Endothelial cell of umbilical vein (primary cell): ENCODE measurements around the gene GPSM1. TPM values are rescaled to one million over a fixed set of nuclear protein-coding genes. Genes with fewer than 3 reads are reported as not detected.

ENCODE experiments used
- BruUV-seq: library from RNA; stranded (reverse); fragments of 400-500 nt; replicated peaks from 2 replicates; lab custom pipeline; 2021; lab: Mats Ljungman, UMichigan
- CTCF ChIA-PET: fragments of 300-600, 350-600 bp; sonication (Branson Sonifier 250); formaldehyde crosslinking; loops from one replicate; lab custom pipeline; 2021; ENCODE audit warnings: antibody characterized with exemption, inconsistent platforms; lab: Charles Lee
- POLR2A ChIA-PET: fragments of 300-600, 350-600 bp; sonication (Branson Sonifier 250); formaldehyde crosslinking; loops from one replicate; lab custom pipeline; 2021; ENCODE audit warnings: antibody characterized with exemption, inconsistent platforms; lab: Charles Lee
- DNase-seq: peaks from one replicate; pipeline ENCODE4 v3.0.0-alpha.2; 2011; ENCODE audit warnings: low read depth, low spot score
- FAIRE-seq: peaks from 2 replicates; lab custom pipeline; 2011; peaks lifted over from hg19 to GRCh38; lab: Jason Lieb, UNC
- H2AFZ ChIP-seq: 2 replicates; pipeline ENCODE4 v1.6.0; 2012; ENCODE audit warnings: low read depth, low read length, control low read depth, inconsistent platforms
- H3K27ac ChIP-seq: 2 replicates; pipeline ENCODE4 v1.5.1; 2011; ENCODE audit warnings: low read depth, mild to moderate bottlenecking, control low read depth, low read length, moderate library complexity; ENCODE audit not compliant: insufficient read depth
- H3K27me3 ChIP-seq, 2 experiments: 2 replicates each; pipeline versions ENCODE4 v1.6.0 to v1.6.1; 2011; ENCODE audit warnings: low read length in 2 of 2, mixed read lengths in 1 of 2; ENCODE audit not compliant: control insufficient read depth in 2 of 2, insufficient read depth in 2 of 2
- H3K36me3 ChIP-seq, 2 experiments: 2 replicates in 1 of 2; 3 replicates in 1 of 2; pipeline ENCODE4 v1.5.1; 2011; ENCODE audit warnings: low read length in 2 of 2, mild to moderate bottlenecking in 1 of 2, moderate library complexity in 1 of 2; ENCODE audit not compliant: control insufficient read depth in 2 of 2, insufficient read depth in 2 of 2; ENCODE audit errors: extremely low read depth in 1 of 2
- H3K4me1 ChIP-seq: 3 replicates; pipeline ENCODE4 v1.5.1; 2011; ENCODE audit warnings: mild to moderate bottlenecking, low read length; ENCODE audit not compliant: control insufficient read depth, insufficient read depth; ENCODE audit errors: extremely low read depth
- H3K4me2 ChIP-seq: 2 replicates; pipeline ENCODE4 v1.6.1; 2011; ENCODE audit warnings: low read length, control low read depth, mixed read lengths; ENCODE audit not compliant: insufficient read depth
- H3K4me3 ChIP-seq, 3 experiments: fragments of 200-600 bp in 1 of 3; sonication (generic), shearing (Covaris generic) in 1 of 3; replicated peaks in 1 of 3; 2 replicates each; pipeline ENCODE4 v1.5.1; 2011 to 2016; ENCODE audit warnings: control low read depth in 3 of 3, low read length in 3 of 3, mild to moderate bottlenecking in 2 of 3, inconsistent platforms in 1 of 3, low read depth in 1 of 3, moderate library complexity in 1 of 3; ENCODE audit not compliant: insufficient read depth in 1 of 3
- H3K79me2 ChIP-seq: 2 replicates; pipeline ENCODE4 v1.6.0; 2012; ENCODE audit warnings: low read length, inconsistent platforms; ENCODE audit not compliant: control insufficient read depth, insufficient read depth
- H3K9ac ChIP-seq: replicated peaks from 2 replicates; pipeline ENCODE3; 2011; ENCODE audit warnings: low read length, control low read depth; ENCODE audit not compliant: insufficient read depth; ENCODE audit errors: extremely low read depth
- H3K9me1 ChIP-seq: replicated peaks from 3 replicates; pipeline ENCODE4 v1.6.0; 2011; ENCODE audit warnings: mild to moderate bottlenecking, low read length; ENCODE audit not compliant: control insufficient read depth, insufficient read depth; ENCODE audit errors: extremely low read depth
- H3K9me3 ChIP-seq: replicated peaks from 2 replicates; pipeline ENCODE4 v1.5.1; 2012; ENCODE audit warnings: low read length, inconsistent platforms; ENCODE audit not compliant: control insufficient read depth, insufficient read depth
- H4K20me1 ChIP-seq: replicated peaks from 2 replicates; pipeline ENCODE3; 2011; ENCODE audit warnings: mild to moderate bottlenecking, low read length; ENCODE audit not compliant: control insufficient read depth, insufficient read depth; ENCODE audit errors: extremely low read depth
- CTCF ChIP-seq, 2 donors: IDR thresholded peaks; 1 replicate in 1 of 2; 2 replicates in 1 of 2; pipeline ENCODE4 v1.5.1; 2011; ENCODE audit warnings: low read length in 2 of 2, mild to moderate bottlenecking in 2 of 2, moderate library complexity in 2 of 2, control low read depth in 1 of 2, inconsistent platforms in 1 of 2, low read depth in 1 of 2; ENCODE audit not compliant: insufficient read depth in 1 of 2; ENCODE audit errors: extremely low read depth in 1 of 2
- EZH2 ChIP-seq: IDR thresholded peaks from 2 replicates; pipeline ENCODE4 v1.6.1; 2012; ENCODE audit warnings: borderline replicate concordance, low read depth, mild to moderate bottlenecking, moderate library complexity, low read length, inconsistent platforms; ENCODE audit not compliant: severe bottlenecking
- FOS ChIP-seq: IDR thresholded peaks from 2 replicates; pipeline ENCODE4 v1.6.1; 2011; ENCODE audit warnings: mild to moderate bottlenecking, low read length, moderate library complexity, borderline replicate concordance; ENCODE audit not compliant: insufficient read depth
- GATA2 ChIP-seq: IDR thresholded peaks from 2 replicates; pipeline ENCODE4 v1.7.0; 2011; ENCODE audit warnings: low read depth, mild to moderate bottlenecking, moderate library complexity, mixed read lengths, low read length; ENCODE audit not compliant: insufficient read length, insufficient read depth
- JUN ChIP-seq: IDR thresholded peaks from 2 replicates; pipeline ENCODE4 v1.6.1; 2011; ENCODE audit warnings: borderline replicate concordance, low read depth; ENCODE audit not compliant: insufficient read length, insufficient read depth
- MAX ChIP-seq: IDR thresholded peaks from 2 replicates; pipeline ENCODE4 v1.6.1; 2011; ENCODE audit not compliant: insufficient read depth, insufficient read length
- MYC ChIP-seq: IDR thresholded peaks from one replicate; pipeline ENCODE4 v1.6.1; 2011; ENCODE audit warnings: mild to moderate bottlenecking, low read depth, low read length
- POLR2A ChIP-seq: IDR thresholded peaks from 2 replicates; pipeline ENCODE4 v1.6.1; 2012; ENCODE audit warnings: low read depth, mild to moderate bottlenecking, control low read depth, low read length
- POLR2AphosphoS5 ChIP-seq: IDR thresholded peaks from 2 replicates; pipeline ENCODE4 v1.6.1; 2012; ENCODE audit warnings: low read depth, mild to moderate bottlenecking, control low read depth, low read length, moderate library complexity; ENCODE audit not compliant: insufficient read depth
- dilution Hi-C: fragments of 300-500 bp; cut with MboI; formaldehyde crosslinking; loops from one replicate; pipeline ENCODE4 v1.15.0; 2019; ENCODE audit warnings: low sequenced_read_pairs; ENCODE audit not compliant: extremely low pct_ligation_motif_present
- intact Hi-C: fragments of 100-400 bp; cut with micrococcal nuclease; formaldehyde crosslinking; loops from one replicate; pipeline ENCODE4 v1.10.0; 2022
- polyA plus RNA-seq, 4 experiments: library from polyadenylated mRNA; depleted of rRNA in 3 of 4; stranded (reverse) in 3 of 4; unstranded in 1 of 4; fragments of >200 nt; gene quantifications; 2 replicates each; pipeline versions ENCODE4 v1.2.1 to v1.2.3, GENCODE V29; 2011 to 2012; ENCODE audit warnings: missing spikeins in 1 of 4
- total RNA-seq: library from RNA; stranded (reverse); gene quantifications from 2 replicates; pipeline ENCODE4 v1.2.3, GENCODE V29; 2021

Gene GPSM1
- total and polyA plus RNA-seq, 2 donors (not counting 3 experiments of a cell fraction or from before 2014, with no cell fraction given), result 34.6 to 47.1 TPM

DNA sequence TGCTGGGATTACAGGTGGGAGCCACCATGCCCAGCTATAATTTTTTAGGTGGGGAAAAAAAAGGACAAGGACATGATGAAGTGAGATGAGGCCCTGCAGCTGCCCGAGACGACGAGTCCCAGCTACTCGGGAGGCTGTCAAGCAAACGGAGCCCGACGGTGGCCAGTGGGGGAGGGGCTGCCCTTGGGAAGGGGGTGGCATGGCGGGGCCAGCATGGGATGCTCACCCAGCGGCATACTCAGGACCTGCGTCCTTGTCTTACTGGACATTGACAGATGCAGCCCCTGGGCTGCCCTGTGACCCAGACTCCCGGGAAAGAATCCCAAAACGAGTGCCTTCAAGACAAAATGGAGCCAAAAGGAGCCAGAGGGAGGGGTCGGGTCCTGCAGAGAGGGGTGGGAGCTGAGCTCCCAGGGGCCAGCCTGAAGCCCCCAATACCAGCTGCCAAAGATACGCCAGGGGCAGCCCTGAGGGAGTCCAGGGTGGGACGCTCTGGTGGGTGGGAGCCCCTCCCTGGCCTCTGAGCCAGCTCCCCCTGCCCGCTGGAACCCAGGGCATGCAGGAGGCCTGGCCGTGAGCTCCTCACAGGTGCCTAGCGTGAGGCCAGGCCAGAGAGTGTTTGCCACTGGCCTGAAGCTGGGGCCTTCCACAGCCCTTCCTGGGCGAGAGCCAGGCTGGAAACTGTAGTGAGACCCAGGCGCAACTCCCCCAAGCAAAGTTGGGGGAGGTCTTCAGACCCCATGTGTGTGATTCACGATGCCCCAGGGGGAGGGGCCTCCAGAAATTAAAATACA lies 39.2 kb upstream of the GPSM1 start:
- no TSS peak for BruUV-seq
- Histone ChIP-seq H3K27ac (no peak overlapping the region), H3K9ac (no peak overlapping the region), H4K20me1 (no peaks in the 10 kb centered on the region), H3K4me3 (no peak overlapping the region), H3K4me2 (no peak overlapping the region), H3K79me2 (no peaks in the 10 kb centered on the region), H3K9me3 (no peaks in the 10 kb centered on the region), H2AFZ (no peak overlapping the region), H3K4me1 (no peaks in the 10 kb centered on the region), H3K27me3 (no peaks in the 10 kb centered on the region), H3K9me1 (no peaks in the 10 kb centered on the region), H3K36me3 (no peaks in the 10 kb centered on the region)
- no peak for FAIRE-seq
- ChIA-PET CTCF (interaction anchor here (1.0 to 1.2 kb wide), 5 partner anchors 9 to 484 kb away, joined by 3 read pairs; no protein-coding TSS in a partner anchor), POLR2A (no interaction called here)
- no peak for DNase-seq
- dilution Hi-C loops (no loop called here), intact Hi-C loops (loop anchor here (10.0 kb wide), 2 partner anchors 323 to 683 kb away; partner anchors contain the start of gene UBAC1)
- no peak for TF ChIP-seq JUN
- no peak for TF ChIP-seq MYC
- no peak for TF ChIP-seq CTCF (IDR thresholded peaks at IDR 0.05; ENCODE audit: extremely low read depth in 1 of 2, insufficient read depth in 1 of 2, low read depth in 1 of 2, low read length in 2 of 2)
- no peak for TF ChIP-seq POLR2AphosphoS5
- TF ChIP-seq POLR2A, result no peak
- TF ChIP-seq GATA2, result no peak
- no peak for TF ChIP-seq FOS
- TF ChIP-seq MAX, result no peak
- TF ChIP-seq EZH2, result no peak
